ENCODE data around the gene B3GALT6. TPM values are rescaled to one million over a fixed set of nuclear protein-coding genes. Genes with fewer than 3 reads are reported as not detected.

Gene B3GALT6
- total RNA-seq, 1 donor from 2014 or later, result 11.0 TPM

GRCh38 chr1:1203561-1204424 is 28.2 kb upstream of the B3GALT6 start:
- Histone ChIP-seq H3K9me3 (no peaks in the 10 kb centered on the region), H3K4me1 (peaks cover 47% of the 10 kb centered on the region), H3K27me3 (no peaks in the 10 kb centered on the region), H3K36me3 (no peaks in the 10 kb centered on the region), H3K4me3 (no peak overlapping the region), H3K27ac (no peak overlapping the region)
- TF ChIP-seq POLR2A (IDR thresholded peaks at IDR 0.05), result no peak
- TF ChIP-seq POLR2AphosphoS5 (IDR thresholded peaks at IDR 0.05; ENCODE audit: insufficient read depth in 1 of 2, low read depth in 1 of 2), result no peak
- no peak for TF ChIP-seq CTCF (IDR thresholded peaks at IDR 0.05)
- no peak for DNase-seq (ENCODE audit: extremely low spot score in 2 of 2)
- intact Hi-C loops (cut with DNase I), result no loop called here

GRCh38 chr1:1204425-1204920 is 27.6 kb upstream of the B3GALT6 start:
- no peaks in the 10 kb centered on the region for H3K27me3 ChIP-seq
- intact Hi-C loops (cut with DNase I), result no loop called here
- H3K4me1 ChIP-seq, result peaks cover 53% of the 10 kb centered on the region
- no peaks in the 10 kb centered on the region for H3K9me3 ChIP-seq
- DNase-seq (ENCODE audit: extremely low spot score in 2 of 2), result no peak
- TF ChIP-seq POLR2AphosphoS5 (IDR thresholded peaks at IDR 0.05; ENCODE audit: insufficient read depth in 1 of 2, low read depth in 1 of 2), result no peak
- H3K27ac ChIP-seq, result no peak overlapping the region
- no peak overlapping the region for H3K4me3 ChIP-seq
- H3K36me3 ChIP-seq, result no peaks in the 10 kb centered on the region

- TF ChIP-seq POLR2A (IDR thresholded peaks at IDR 0.05) (no peak), POLR2AphosphoS5 (IDR thresholded peaks at IDR 0.05; ENCODE audit: insufficient read depth in 1 of 2, low read depth in 1 of 2) (no peak), CTCF (IDR thresholded peaks at IDR 0.05) (no peak)
- H3K27ac ChIP-seq, result no peak overlapping the region
- peaks cover 53% of the 10 kb centered on the region for H3K4me1 ChIP-seq
Measured at GRCh38 chr1:1204998-1205768, 26.9 kb upstream of the B3GALT6 start.

GRCh38 chr1:1205769-1206375 is 26.2 kb upstream of the B3GALT6 start:
- Histone ChIP-seq H3K27me3 (no peaks in the 10 kb centered on the region), H3K36me3 (no peaks in the 10 kb centered on the region), H3K4me1 (peaks cover 51% of the 10 kb centered on the region), H3K9me3 (no peaks in the 10 kb centered on the region), H3K4me3 (peak overlapping the region; percentile 34 to 38), H3K27ac (peak overlapping the region; percentile 48)
- TF ChIP-seq CTCF (IDR thresholded peaks at IDR 0.05) (no peak), POLR2A (IDR thresholded peaks at IDR 0.05) (no peak), POLR2AphosphoS5 (IDR thresholded peaks at IDR 0.05; ENCODE audit: insufficient read depth in 1 of 2, low read depth in 1 of 2) (no peak)
- intact Hi-C loops (cut with DNase I), result no loop called here
- no peak for DNase-seq (ENCODE audit: extremely low spot score in 2 of 2)

More at GRCh38 chr1:1204998-1205768, 26.9 kb upstream of the B3GALT6 start:
- H3K4me3 ChIP-seq, result no peak overlapping the region
- intact Hi-C loops (cut with DNase I), result no loop called here
- no peak for DNase-seq (ENCODE audit: extremely low spot score in 2 of 2)
- no peaks in the 10 kb centered on the region for H3K9me3 ChIP-seq
- no peaks in the 10 kb centered on the region for H3K36me3 ChIP-seq
- H3K27me3 ChIP-seq, result no peaks in the 10 kb centered on the region

- H3K36me3 ChIP-seq, result no peaks in the 10 kb centered on the region
- peaks cover 45% of the 10 kb centered on the region for H3K4me1 ChIP-seq
- no peaks in the 10 kb centered on the region for H3K27me3 ChIP-seq
- TF ChIP-seq POLR2A (IDR thresholded peaks at IDR 0.05), result no peak
- no peak for TF ChIP-seq CTCF (IDR thresholded peaks at IDR 0.05)
- TF ChIP-seq POLR2AphosphoS5 (IDR thresholded peaks at IDR 0.05; ENCODE audit: insufficient read depth in 1 of 2, low read depth in 1 of 2), result no peak
- no peaks in the 10 kb centered on the region for H3K9me3 ChIP-seq
- H3K4me3 ChIP-seq, result peak within 1 kb of the TSS; percentile 34 to 38
- no peak for DNase-seq (ENCODE audit: extremely low spot score in 2 of 2)
- intact Hi-C loops (cut with DNase I), result no loop called here
- H3K27ac ChIP-seq, result peak within 1 kb of the TSS; percentile 48
Measured at GRCh38 chr1:1206376-1206965, 25.6 kb upstream of the B3GALT6 start, which contains the start of gene TNFRSF18. Gene TNFRSF18 (minus strand): TSS chr1:1206592. CDS start chr1:1206571, 21 bp downstream.
